Colonic mucosa (tissue), 4 donors: Measurements from ENCODE around the gene EIF2S1. TPM values are rescaled to one million over a fixed set of nuclear protein-coding genes. Genes with fewer than 3 reads are reported as not detected.

Experiments
- DNase-seq: peaks from one replicate; pipeline ENCODE4 v3.0.0-alpha.2; 2020
- H3K27ac ChIP-seq: fragments of 200-600 bp; one replicate; pipeline ENCODE4 v1.8.0; 2021
- H3K27me3 ChIP-seq: fragments of 200-600 bp; one replicate; pipeline ENCODE4 v1.8.0; 2021
- H3K36me3 ChIP-seq: fragments of 200-600 bp; one replicate; pipeline ENCODE4 v1.8.0; 2021
- H3K4me1 ChIP-seq: fragments of 200-600 bp; one replicate; pipeline ENCODE4 v1.8.0; 2021; ENCODE audit warnings: mild to moderate bottlenecking
- H3K4me3 ChIP-seq: fragments of 200-600 bp; one replicate; pipeline ENCODE4 v1.8.0; 2021
- H3K9ac ChIP-seq, 2 donors: one replicate each; pipeline ENCODE4 v1.7.0; 2013; ENCODE audit warnings: control low read depth in 2 of 2, low read depth in 2 of 2, low read length in 2 of 2
- H3K9me3 ChIP-seq: fragments of 200-600 bp; one replicate; pipeline ENCODE4 v1.8.0; 2021
- intact Hi-C: fragments of 100-400 bp; cut with DNase I; formaldehyde crosslinking; loops from one replicate; pipeline ENCODE4 v1.14.1; 2022
- total RNA-seq, 2 donors: library from RNA; stranded (reverse); fragmentation: NEBNext Ultra II Directional in 1 of 2; extraction: Animal tissue kit (Norgen Biotek cat#: 25700) in 1 of 2; gene quantifications; one replicate each; pipeline ENCODE4 v1.2.1, GENCODE V29; 2021
- TF ChIP-seq, protein P1 (sequence below): fragments of 200-600 bp; IDR thresholded peaks from one replicate; pipeline ENCODE4 v1.8.0; 2022; ENCODE audit warnings: antibody characterized with exemption, mild to moderate bottlenecking
- donor health status: healthy.
- donor health status: DM: no; HTN: no; CAD: no.
- donor health status: DM: no; HTN: no; CAD: no.

The EIF2S1 gene
- total RNA-seq, 2 donors from 2014 or later: 73.7 to 130 TPM

DNA sequence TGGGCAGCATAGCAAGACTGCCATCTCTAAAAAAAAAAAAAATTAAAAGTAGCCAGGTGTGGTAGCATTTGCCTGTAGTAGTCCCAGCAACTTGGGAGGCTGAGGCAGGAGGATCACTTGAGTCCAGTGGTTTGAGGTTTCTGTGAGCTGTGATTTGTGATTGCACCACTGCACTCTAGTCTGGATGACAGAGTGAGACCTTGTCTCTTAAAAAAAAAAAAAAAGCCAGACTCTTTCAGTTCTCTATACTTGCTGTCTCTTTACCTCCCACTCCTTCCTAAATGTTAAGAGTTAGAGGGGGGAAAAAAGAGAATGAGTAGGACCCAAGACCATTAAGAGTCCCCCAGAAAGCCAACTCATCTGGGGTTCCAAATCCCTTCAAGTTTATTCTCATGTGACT, 17.8 kb downstream of the EIF2S1 start:
- Histone ChIP-seq H3K27me3 (no peaks in the 10 kb centered on the region), H3K9ac (no peak overlapping the region), H3K4me1 (no peaks in the 10 kb centered on the region), H3K27ac (no peak overlapping the region), H3K4me3 (no peak overlapping the region), H3K9me3 (no peaks in the 10 kb centered on the region), H3K36me3 (peaks cover 35% of the 10 kb centered on the region)
- no peak for DNase-seq
- TF ChIP-seq, protein P1, sequence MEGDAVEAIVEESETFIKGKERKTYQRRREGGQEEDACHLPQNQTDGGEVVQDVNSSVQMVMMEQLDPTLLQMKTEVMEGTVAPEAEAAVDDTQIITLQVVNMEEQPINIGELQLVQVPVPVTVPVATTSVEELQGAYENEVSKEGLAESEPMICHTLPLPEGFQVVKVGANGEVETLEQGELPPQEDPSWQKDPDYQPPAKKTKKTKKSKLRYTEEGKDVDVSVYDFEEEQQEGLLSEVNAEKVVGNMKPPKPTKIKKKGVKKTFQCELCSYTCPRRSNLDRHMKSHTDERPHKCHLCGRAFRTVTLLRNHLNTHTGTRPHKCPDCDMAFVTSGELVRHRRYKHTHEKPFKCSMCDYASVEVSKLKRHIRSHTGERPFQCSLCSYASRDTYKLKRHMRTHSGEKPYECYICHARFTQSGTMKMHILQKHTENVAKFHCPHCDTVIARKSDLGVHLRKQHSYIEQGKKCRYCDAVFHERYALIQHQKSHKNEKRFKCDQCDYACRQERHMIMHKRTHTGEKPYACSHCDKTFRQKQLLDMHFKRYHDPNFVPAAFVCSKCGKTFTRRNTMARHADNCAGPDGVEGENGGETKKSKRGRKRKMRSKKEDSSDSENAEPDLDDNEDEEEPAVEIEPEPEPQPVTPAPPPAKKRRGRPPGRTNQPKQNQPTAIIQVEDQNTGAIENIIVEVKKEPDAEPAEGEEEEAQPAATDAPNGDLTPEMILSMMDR: no peak
- intact Hi-C loops: no loop called here

- intact Hi-C loops: no loop called here
- H3K9ac ChIP-seq: no peak overlapping the region
- H3K27me3 ChIP-seq: no peaks in the 10 kb centered on the region
- peaks cover 19% of the 10 kb centered on the region for H3K36me3 ChIP-seq
- no peak overlapping the region for H3K27ac ChIP-seq
- H3K4me1 ChIP-seq: peaks cover 4% of the 10 kb centered on the region
- DNase-seq: no peak
- no peak overlapping the region for H3K4me3 ChIP-seq
- TF ChIP-seq, protein P1: no peak
- no peaks in the 10 kb centered on the region for H3K9me3 ChIP-seq
Measured at GRCh38 chr14:67385120-67385519, 25.0 kb downstream of the EIF2S1 start.

DNA sequence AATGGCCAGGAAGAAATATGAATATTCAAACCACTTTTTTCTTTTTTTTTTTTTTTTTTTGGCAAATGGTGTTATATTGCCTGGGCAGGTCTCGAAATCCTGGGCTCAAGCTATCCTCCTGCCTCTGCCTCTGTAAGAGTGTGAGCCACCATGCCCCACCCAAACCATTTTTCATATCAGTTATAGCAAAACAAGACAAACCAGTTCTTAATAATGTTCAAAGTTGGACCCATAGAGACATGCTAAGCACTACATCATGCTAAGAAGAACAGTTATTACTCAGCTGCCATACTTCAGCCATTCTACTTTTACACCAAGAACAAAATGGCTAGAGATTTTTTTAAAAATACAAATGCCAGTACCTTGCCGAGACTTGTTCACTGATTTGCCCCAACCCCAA, 25.5 kb downstream of the EIF2S1 start:
- Histone ChIP-seq H3K27me3 (no peaks in the 10 kb centered on the region), H3K4me1 (peaks cover 4% of the 10 kb centered on the region), H3K27ac (no peak overlapping the region), H3K9me3 (no peaks in the 10 kb centered on the region), H3K9ac (no peak overlapping the region), H3K4me3 (no peak overlapping the region), H3K36me3 (peaks cover 19% of the 10 kb centered on the region)
- intact Hi-C loops: no loop called here
- no peak for DNase-seq
- TF ChIP-seq, protein P1: no peak

DNA sequence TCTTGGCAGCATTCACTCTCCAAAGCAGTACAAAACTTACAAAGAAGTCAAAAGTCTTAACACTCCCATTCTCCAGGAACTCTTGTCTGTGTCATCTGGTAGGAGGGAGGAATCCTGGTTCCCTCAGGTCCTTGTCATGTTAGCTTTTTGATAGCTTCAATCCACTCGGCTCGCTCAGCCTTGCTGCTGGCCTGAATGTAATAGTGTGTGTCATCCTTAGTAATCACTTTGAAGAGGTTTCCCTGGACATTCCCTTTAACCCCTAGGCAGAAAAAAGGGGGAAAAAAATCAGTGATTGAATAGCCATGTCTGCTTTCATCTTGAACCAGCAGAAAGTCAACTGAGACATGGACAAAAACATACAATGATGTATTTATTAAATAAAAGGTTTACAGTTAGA, 27.1 kb downstream of the EIF2S1 start:
- Histone ChIP-seq H3K36me3 (peaks cover 11% of the 10 kb centered on the region), H3K4me1 (peaks cover 4% of the 10 kb centered on the region), H3K4me3 (no peak overlapping the region), H3K9ac (no peak overlapping the region), H3K27ac (no peak overlapping the region), H3K9me3 (no peaks in the 10 kb centered on the region), H3K27me3 (no peaks in the 10 kb centered on the region)
- intact Hi-C loops: no loop called here
- TF ChIP-seq, protein P1: no peak
- no peak for DNase-seq

- H3K9ac ChIP-seq: no peak overlapping the region
- H3K9me3 ChIP-seq: no peaks in the 10 kb centered on the region
- peaks cover 4% of the 10 kb centered on the region for H3K4me1 ChIP-seq
- H3K27me3 ChIP-seq: no peaks in the 10 kb centered on the region
- no peak overlapping the region for H3K4me3 ChIP-seq
- no peak overlapping the region for H3K27ac ChIP-seq
- DNase-seq: no peak
- TF ChIP-seq, protein P1: no peak
- peaks cover 5% of the 10 kb centered on the region for H3K36me3 ChIP-seq
- intact Hi-C loops: no loop called here
Measured at GRCh38 chr14:67389275-67389674, 29.1 kb downstream of the EIF2S1 start.
